A549 (cell line): ENCODE measurements around the gene LRFN4. TPM values are rescaled to one million over a fixed set of nuclear protein-coding genes. Genes with fewer than 3 reads are reported as not detected.

Source experiments
- ATAC-seq, 2 experiments: fragments of 200-7000 bp in 1 of 2; fragments of >200 bp in 1 of 2; cut with Nextera tagmentation in 1 of 2; cut with Tn5 transposase in 1 of 2; 3 replicates each; pipeline versions ENCODE4 v1.8.0 to v1.9.1; 2018 to 2020; ENCODE audit warnings: mild to moderate bottlenecking in 1 of 2, moderate library complexity in 1 of 2
- CTCF ChIA-PET: fragments of 300-600 bp; sonication (Branson Sonifier 250); formaldehyde crosslinking; extraction: SDS; loops from one replicate; lab custom pipeline; 2021; ENCODE audit warnings: antibody characterized with exemption, inconsistent platforms; lab: Yijun Ruan, JAX
- POLR2A ChIA-PET: fragments of 350-600 bp; formaldehyde crosslinking; extraction: SDS; loops from one replicate; lab custom pipeline; 2021; ENCODE audit warnings: antibody characterized with exemption, inconsistent platforms; lab: Yijun Ruan, JAX
- DNase-seq, 2 experiments: peaks; one replicate each; pipeline versions ENCODE4 v3.0.0 to v3.0.0-alpha.2; 2011 to 2016; ENCODE audit warnings: low read depth in 1 of 2, low spot score in 1 of 2
- FAIRE-seq: peaks from 2 replicates; lab custom pipeline; 2011; peaks lifted over from hg19 to GRCh38; lab: Jason Lieb, UNC
- H3K27ac ChIP-seq, 2 experiments: fragments of >200 bp; sonication (Bioruptor Twin); formaldehyde crosslinking; 3 replicates each; pipeline ENCODE4 v1.5.1; 2016 to 2017
- H3K4me1 ChIP-seq: fragments of >200 bp; sonication (Bioruptor Twin); formaldehyde crosslinking; 3 replicates; pipeline ENCODE4 v1.6.1; 2016
- H3K4me2 ChIP-seq: fragments of >200 bp; sonication (Bioruptor Twin); formaldehyde crosslinking; 3 replicates; pipeline ENCODE4 v1.6.1; 2016
- H3K4me3 ChIP-seq: fragments of >200 bp; sonication (Bioruptor Twin); formaldehyde crosslinking; 3 replicates; pipeline ENCODE4 v1.5.1; 2016
- H3K9me3 ChIP-seq: fragments of >200 bp; sonication (Bioruptor Twin); formaldehyde crosslinking; 3 replicates; pipeline ENCODE4 v1.6.1; 2016
- BHLHE40 ChIP-seq: IDR thresholded peaks from 2 replicates; pipeline ENCODE4 v1.6.1; 2012; ENCODE audit warnings: low read depth, low read length, inconsistent platforms
- CBX8 ChIP-seq: fragments of 200-600 bp; sonication (generic); IDR thresholded peaks from 2 replicates; pipeline ENCODE4 v1.6.1; 2016
- CEBPB ChIP-seq, 2 experiments: fragments of >200 bp in 1 of 2; sonication (Bioruptor Twin) in 1 of 2; formaldehyde crosslinking in 1 of 2; IDR thresholded peaks; 2 replicates each; pipeline ENCODE4 v1.6.1; 2012 to 2016
- CHD2 ChIP-seq: fragments of 150-350 bp; IDR thresholded peaks from 2 replicates; pipeline ENCODE4 v1.6.1; 2014; ENCODE audit warnings: low read length; ENCODE audit not compliant: partially characterized antibody
- FOXS1 ChIP-seq: fragments of 250-450 bp; sonication (Bioruptor Pico); IDR thresholded peaks from 2 replicates; pipeline ENCODE4 v1.5.0; 2020; ENCODE audit warnings: mild to moderate bottlenecking, moderate library complexity
- HDAC2 ChIP-seq: fragments of 200-600 bp; sonication (generic); IDR thresholded peaks from 2 replicates; pipeline ENCODE4 v1.6.1; 2016
- HOXB5 ChIP-seq: fragments of 250-450 bp; sonication (Bioruptor Pico); IDR thresholded peaks from 2 replicates; pipeline ENCODE4 v1.5.0; 2020; ENCODE audit warnings: mild to moderate bottlenecking, moderate library complexity
- JUNB ChIP-seq: fragments of >200 bp; sonication (Bioruptor Twin); formaldehyde crosslinking; IDR thresholded peaks from 2 replicates; pipeline ENCODE4 v1.6.1; 2016
- MAFK ChIP-seq: fragments of 450-650 bp; IDR thresholded peaks from 2 replicates; pipeline ENCODE4 v1.6.1; 2014; ENCODE audit not compliant: partially characterized antibody
- MAZ ChIP-seq: fragments of 150-350 bp; IDR thresholded peaks from 2 replicates; pipeline ENCODE4 v1.6.1; 2014; ENCODE audit warnings: antibody characterized with exemption, low read depth, low read length, borderline replicate concordance
- MYC ChIP-seq: IDR thresholded peaks from 2 replicates; pipeline ENCODE4 v1.6.1; 2012; ENCODE audit warnings: mild to moderate bottlenecking, inconsistent platforms, low read length, improper control_type of control experiment, borderline replicate concordance
- NR3C1 ChIP-seq: fragments of >200 bp; sonication (Bioruptor Twin); formaldehyde crosslinking; IDR thresholded peaks from 3 replicates; pipeline ENCODE4 v1.6.1; 2017
- POLR2A ChIP-seq: IDR thresholded peaks from 2 replicates; pipeline ENCODE4 v1.6.1; 2012; ENCODE audit warnings: mild to moderate bottlenecking, low read length
- POLR2AphosphoS2 ChIP-seq: conservative IDR thresholded peaks from 2 replicates; pipeline ENCODE4 v1.6.1; 2012; ENCODE audit warnings: low read length, improper control_type of control experiment, inconsistent platforms
- RAD21 ChIP-seq, 2 experiments: fragments of >200 bp in 1 of 2; sonication (Bioruptor Twin) in 1 of 2; formaldehyde crosslinking in 1 of 2; IDR thresholded peaks in 1 of 2; conservative IDR thresholded peaks in 1 of 2; 2 replicates in 1 of 2; 3 replicates in 1 of 2; pipeline ENCODE4 v1.6.1; 2012 to 2018; ENCODE audit warnings: inconsistent platforms in 1 of 2
- RARB ChIP-seq: fragments of 250-450 bp; sonication (Bioruptor Pico); IDR thresholded peaks from 2 replicates; pipeline ENCODE4 v1.8.0; 2021; ENCODE audit warnings: mild to moderate bottlenecking, moderate library complexity
- SMC3 ChIP-seq: fragments of >200 bp; sonication (Bioruptor Twin); formaldehyde crosslinking; IDR thresholded peaks from 3 replicates; pipeline ENCODE4 v1.6.1; 2018; ENCODE audit warnings: inconsistent platforms
- ZFP36 ChIP-seq: fragments of 450-650 bp; IDR thresholded peaks from 2 replicates; pipeline ENCODE4 v1.6.1; 2014; ENCODE audit warnings: borderline replicate concordance; ENCODE audit not compliant: partially characterized antibody
- WGBS: methylation state at CpG from one replicate; pipeline ENCODE4 v1.1.6; 2017; ENCODE audit errors: missing lambda C conversion rate; 5-methylcytosine and 5-hydroxymethylcytosine counted together
- polyA plus RNA-seq, 4 experiments: library from polyadenylated mRNA; depleted of rRNA in 3 of 4; stranded (reverse); fragments of >200 nt; fragmentation: RNase III in 1 of 4; extraction: RNeasy Plus Mini Kit Qiagen cat#74134 plus additional on column Dnase treatment in 1 of 4; gene quantifications; 2 replicates in 3 of 4; 3 replicates in 1 of 4; pipeline ENCODE4 v1.2.3, GENCODE V29; 2011 to 2017

Gene LRFN4
- polyA plus RNA-seq, 2 of the 4 experiments (the other 2 are of a cell fraction): 8.8 to 50.0 TPM

DNA sequence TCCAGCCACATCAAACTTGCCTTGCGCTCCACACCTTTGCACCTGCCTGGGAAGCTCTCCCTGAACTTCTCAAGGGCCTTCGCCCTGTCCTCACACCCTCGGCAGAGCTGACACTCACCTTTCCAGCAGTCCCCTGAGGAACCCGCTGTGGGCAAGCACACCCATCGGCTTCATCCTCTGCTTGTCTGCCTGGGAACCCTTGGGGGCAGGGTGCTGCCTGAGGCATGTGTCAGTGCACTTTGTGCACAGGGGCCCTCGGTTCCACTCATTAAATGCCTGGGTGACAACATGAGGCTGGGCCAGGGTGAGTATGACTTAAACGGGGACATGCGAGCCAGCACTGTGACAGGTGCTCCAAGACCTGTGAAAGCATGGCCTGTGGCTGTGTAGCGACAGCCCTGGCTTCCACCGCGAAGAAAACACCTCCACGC, 2.6 kb upstream of the LRFN4 start:
- no peak overlapping the region for H3K4me3 ChIP-seq
- no peak overlapping the region for H3K4me2 ChIP-seq
- DNase-seq (no peak), ATAC-seq (no peak), FAIRE-seq (no peak)
- no peak for TF ChIP-seq HOXB5
- 97% methylated on average over 10 of the region's 12 CpGs for WGBS
- peaks cover 27% of the 10 kb centered on the region for H3K4me1 ChIP-seq
- H3K9me3 ChIP-seq: no peaks in the 10 kb centered on the region
- H3K27ac ChIP-seq: 0 out of 6 replicates have a peak overlapping the region, but pooled peaks of 1 of the 2 experiments have one; percentile 16
- ChIA-PET POLR2A (interaction anchor here (5.5 kb wide), 1 partner anchor 10 kb away, joined by 53 read pairs; the partner anchor contains the start of gene RCE1), CTCF (interaction anchor here (1.3 to 3.4 kb wide), 7 partner anchors 9 to 160 kb away, joined by 3 to 16 read pairs (median 5); partner anchors contain the start of genes C11orf86 and RCE1)

- ChIA-PET CTCF (interaction anchor here (1.3 to 3.4 kb wide), 7 partner anchors 9 to 161 kb away, joined by 3 to 16 read pairs (median 5); partner anchors contain the start of genes C11orf86 and RCE1), POLR2A (interaction anchor here (5.5 kb wide), 1 partner anchor 10 kb away, joined by 53 read pairs; the partner anchor contains the start of gene RCE1)
- H3K4me3 ChIP-seq: no peak overlapping the region
- ATAC-seq: no peak
- H3K4me1 ChIP-seq: peaks cover 32% of the 10 kb centered on the region
- no peak for DNase-seq
- no peak for FAIRE-seq
- 95% methylated on average over 13 of the region's 15 CpGs for WGBS
- TF ChIP-seq CHD2: no peak
- no peak for TF ChIP-seq CEBPB (IDR thresholded peaks at IDR 0.05)
- no peak for TF ChIP-seq RARB (CRISPR knock-in tag)
- TF ChIP-seq HDAC2: no peak
- no peak for TF ChIP-seq BHLHE40
- no peak for TF ChIP-seq NR3C1
- no peak for TF ChIP-seq MYC
- TF ChIP-seq FOXS1 (CRISPR knock-in tag): no peak
- no peak for TF ChIP-seq MAFK
- no peak for TF ChIP-seq POLR2AphosphoS2
- TF ChIP-seq RAD21 (conservative IDR thresholded peaks at IDR 0.05 in 1 of 2, IDR thresholded peaks at IDR 0.05 in 1 of 2): no peak
- no peak for TF ChIP-seq ZFP36
- TF ChIP-seq HOXB5: no peak
- H3K4me2 ChIP-seq: no peak overlapping the region; the same call in 2 of the 3 replicates
- peak overlapping the region; percentile 93 to 97; a peak in 3 of 6 replicates for H3K27ac ChIP-seq
- H3K9me3 ChIP-seq: no peaks in the 10 kb centered on the region
Measured at GRCh38 chr11:66854729-66855211, 2.1 kb upstream of the LRFN4 start.

DNA sequence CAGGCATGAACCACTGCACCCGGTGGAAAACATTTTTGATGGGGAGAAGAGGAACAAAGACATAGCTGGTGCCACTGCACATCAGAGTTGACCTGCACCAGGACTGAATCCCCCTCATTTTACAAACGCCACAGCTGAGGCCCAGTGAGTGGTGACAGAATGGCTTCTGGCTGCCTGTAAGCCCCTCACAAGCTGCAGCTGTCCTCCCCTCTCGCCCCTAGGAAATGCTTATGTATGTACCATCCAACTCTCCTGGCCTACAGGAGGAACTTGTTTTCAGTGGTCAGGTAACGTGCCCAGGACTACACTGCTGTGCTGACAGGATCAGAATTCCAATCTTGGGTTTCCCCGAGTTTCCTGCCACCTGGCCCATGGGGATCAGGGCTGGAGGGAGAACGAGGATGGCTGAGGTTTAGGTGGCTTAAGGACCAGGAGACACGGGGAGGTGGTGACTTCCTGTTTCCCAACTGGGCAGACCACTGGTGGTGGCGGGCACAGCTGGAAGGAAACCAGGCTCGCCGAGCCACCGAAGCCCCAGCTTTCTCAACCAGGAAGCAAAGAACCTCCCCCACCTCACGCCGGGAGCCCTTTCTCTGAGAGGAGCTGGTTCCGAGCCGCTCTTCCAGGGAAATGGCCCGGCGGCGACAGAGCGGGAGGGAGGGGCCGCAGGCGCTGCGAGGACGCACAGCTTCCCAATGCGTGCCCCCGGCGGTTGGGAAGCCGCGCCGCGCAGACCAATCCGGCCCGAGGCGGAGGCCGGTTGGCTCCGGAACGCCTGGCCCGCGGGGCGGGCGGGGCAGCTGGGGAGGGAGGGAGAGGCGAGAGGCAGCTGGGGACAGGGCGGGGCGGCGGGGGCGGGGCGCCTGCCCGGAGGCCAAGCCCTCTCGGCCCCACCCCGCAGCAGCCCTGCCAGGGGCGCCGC, 1.0 kb upstream of the LRFN4 start:
- DNase-seq (peak; percentile 87 to 93), ATAC-seq (peak; percentile 45 to 82), FAIRE-seq (no peak)
- Histone ChIP-seq H3K4me3 (peak overlapping the region; percentile 74), H3K4me1 (peaks cover 34% of the 10 kb centered on the region), H3K27ac (peak overlapping the region; percentile 93 to 97), H3K4me2 (peak overlapping the region; percentile 94), H3K9me3 (no peaks in the 10 kb centered on the region)
- 0 out of 3 replicates have a peak, but pooled peaks have one; percentile 17 for TF ChIP-seq SMC3
- TF ChIP-seq CBX8: no peak
- TF ChIP-seq MAZ: peak; percentile 98
- no peak for TF ChIP-seq JUNB
- TF ChIP-seq RAD21 (conservative IDR thresholded peaks at IDR 0.05 in 1 of 2, IDR thresholded peaks at IDR 0.05 in 1 of 2): peak in 1 of 2 experiments; percentile 28; a peak in 1 of 5 replicates
- TF ChIP-seq POLR2A: peak; percentile 43
- ChIA-PET CTCF (interaction anchor here (0.6 to 3.4 kb wide), 9 partner anchors 9 to 161 kb away, joined by 3 to 16 read pairs (median 4); partner anchors contain the start of genes C11orf86 and RCE1), POLR2A (interaction anchor here (0.6 to 5.5 kb wide), 11 partner anchors 11 to 278 kb away, joined by 3 to 53 read pairs (median 5); partner anchors contain the start of genes C11orf86 and RCE1)
- WGBS: 18% methylated on average over 10 of the region's 51 CpGs
